Neural cell (in vitro differentiated cells): ENCODE results near the gene SRSF8.

Source experiments
- CTCF ChIP-seq: fragments of 450-650 bp; IDR thresholded peaks from 2 replicates; pipeline ENCODE4 v1.5.1; 2014; ENCODE audit warnings: antibody characterized with exemption, mild to moderate bottlenecking, moderate library complexity; ENCODE audit not compliant: poor library complexity, severe bottlenecking
- EP300 ChIP-seq: fragments of 450-650 bp; conservative IDR thresholded peaks from 2 replicates; pipeline ENCODE4 v1.6.1; 2014; ENCODE audit warnings: antibody characterized with exemption, mild to moderate bottlenecking, moderate library complexity; ENCODE audit not compliant: poor library complexity, severe bottlenecking
- POLR2AphosphoS5 ChIP-seq: IDR thresholded peaks from 2 replicates; pipeline ENCODE4 v1.6.1; 2012
- RAD21 ChIP-seq: fragments of 450-650 bp; conservative IDR thresholded peaks from 2 replicates; pipeline ENCODE4 v1.6.1; 2014; ENCODE audit warnings: antibody characterized with exemption, mild to moderate bottlenecking, moderate library complexity
- TAF1 ChIP-seq: IDR thresholded peaks from 2 replicates; pipeline ENCODE4 v1.6.1; 2012; ENCODE audit warnings: low read depth

GRCh38 chr11:95045812-95046211 lies 20.9 kb upstream of the SRSF8 start:
- TF ChIP-seq CTCF (no peak), TAF1 (no peak), RAD21 (no peak), POLR2AphosphoS5 (no peak), EP300 (no peak)
